ENCODE results near the gene RAD51D.

RAD51D gene

DNA sequence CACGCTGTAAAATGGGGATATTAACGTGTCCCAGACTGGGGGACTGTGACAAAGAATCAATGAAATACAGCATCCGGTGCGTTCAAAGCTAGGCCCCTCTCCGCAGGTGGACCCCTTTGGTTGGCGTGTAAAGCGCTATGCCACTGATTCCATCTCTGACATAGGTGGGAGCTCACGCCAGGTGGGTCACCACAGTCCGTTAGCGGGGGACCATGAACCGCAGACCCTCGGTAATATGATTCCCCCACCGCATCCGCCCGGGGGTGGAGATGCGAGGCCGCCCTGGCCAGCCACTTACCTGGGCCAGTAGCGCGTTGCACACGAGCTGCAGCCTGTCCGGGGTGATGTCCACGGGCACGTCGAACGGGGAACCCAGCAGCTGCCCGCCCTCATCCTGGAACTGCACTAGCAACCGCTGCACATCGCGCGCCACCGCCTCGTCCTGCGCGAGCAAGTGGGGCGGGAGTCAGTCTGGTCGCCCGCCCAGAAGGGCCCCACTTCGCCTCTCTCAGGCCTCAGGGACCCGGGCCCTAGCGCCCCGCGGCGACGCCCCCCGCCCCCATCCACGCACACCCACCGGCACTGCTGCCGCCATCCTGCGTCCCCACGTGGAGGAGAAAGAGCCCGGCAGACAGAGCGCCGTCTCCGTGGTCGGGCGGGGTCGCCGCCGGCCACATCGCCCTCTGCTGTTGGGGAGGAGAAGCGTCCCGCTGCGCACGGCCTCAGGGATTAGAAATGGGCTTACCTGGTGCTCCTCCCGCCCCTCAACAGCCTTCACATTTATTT lies 22.2 kb upstream of the RAD51D start, which contains the start of gene NLE1 (continued):
- TF ChIP-seq, protein P1, sequence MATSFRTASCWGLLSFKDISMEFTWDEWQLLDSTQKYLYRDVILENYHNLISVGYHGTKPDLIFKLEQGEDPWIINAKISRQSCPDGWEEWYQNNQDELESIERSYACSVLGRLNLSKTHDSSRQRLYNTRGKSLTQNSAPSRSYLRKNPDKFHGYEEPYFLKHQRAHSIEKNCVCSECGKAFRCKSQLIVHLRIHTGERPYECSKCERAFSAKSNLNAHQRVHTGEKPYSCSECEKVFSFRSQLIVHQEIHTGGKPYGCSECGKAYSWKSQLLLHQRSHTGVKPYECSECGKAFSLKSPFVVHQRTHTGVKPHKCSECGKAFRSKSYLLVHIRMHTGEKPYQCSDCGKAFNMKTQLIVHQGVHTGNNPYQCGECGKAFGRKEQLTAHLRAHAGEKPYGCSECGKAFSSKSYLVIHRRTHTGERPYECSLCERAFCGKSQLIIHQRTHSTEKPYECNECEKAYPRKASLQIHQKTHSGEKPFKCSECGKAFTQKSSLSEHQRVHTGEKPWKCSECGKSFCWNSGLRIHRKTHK (tag by site-specific recombination; IDR thresholded peaks at IDR 0.05): no peak
- TF ChIP-seq KLF9 (tag by site-specific recombination; IDR thresholded peaks at IDR 0.05; ENCODE audit: low read depth): peak; percentile 99
- no peak for TF ChIP-seq ZNF521 (tag by site-specific recombination; IDR thresholded peaks at IDR 0.05)
- TF ChIP-seq, protein P2, sequence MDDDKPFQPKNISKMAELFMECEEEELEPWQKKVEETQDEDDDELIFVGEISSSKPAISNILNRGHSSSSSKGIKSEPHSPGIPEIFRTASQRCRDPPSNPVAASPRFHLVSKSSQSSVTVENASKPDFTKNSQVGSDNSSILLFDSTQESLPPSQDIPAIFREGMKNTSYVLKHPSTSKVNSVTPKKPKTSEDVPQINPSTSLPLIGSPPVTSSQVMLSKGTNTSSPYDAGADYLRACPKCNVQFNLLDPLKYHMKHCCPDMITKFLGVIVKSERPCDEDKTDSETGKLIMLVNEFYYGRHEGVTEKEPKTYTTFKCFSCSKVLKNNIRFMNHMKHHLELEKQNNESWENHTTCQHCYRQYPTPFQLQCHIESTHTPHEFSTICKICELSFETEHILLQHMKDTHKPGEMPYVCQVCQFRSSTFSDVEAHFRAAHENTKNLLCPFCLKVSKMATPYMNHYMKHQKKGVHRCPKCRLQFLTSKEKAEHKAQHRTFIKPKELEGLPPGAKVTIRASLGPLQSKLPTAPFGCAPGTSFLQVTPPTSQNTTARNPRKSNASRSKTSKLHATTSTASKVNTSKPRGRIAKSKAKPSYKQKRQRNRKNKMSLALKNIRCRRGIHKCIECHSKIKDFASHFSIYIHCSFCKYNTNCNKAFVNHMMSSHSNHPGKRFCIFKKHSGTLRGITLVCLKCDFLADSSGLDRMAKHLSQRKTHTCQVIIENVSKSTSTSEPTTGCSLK (tag by site-specific recombination; IDR thresholded peaks at IDR 0.05): no peak
- peak; percentile 80 for TF ChIP-seq KLF10 (tag by site-specific recombination; IDR thresholded peaks at IDR 0.05)
- TF ChIP-seq REPIN1 (tag by site-specific recombination; IDR thresholded peaks at IDR 0.05; ENCODE audit: low read depth): peak; percentile 30; the same call in 1 of the 2 replicates
- no peak for TF ChIP-seq ZNF658 (tag by site-specific recombination; IDR thresholded peaks at IDR 0.05)
- peak; percentile 95 for TF ChIP-seq YY2 (tag by site-specific recombination; IDR thresholded peaks at IDR 0.05)
- peak; percentile 61; the same call in 1 of the 2 replicates for TF ChIP-seq ZFP69B (tag by site-specific recombination; IDR thresholded peaks at IDR 0.05)
- TF ChIP-seq ZNF664 (tag by site-specific recombination; IDR thresholded peaks at IDR 0.05): no peak
- TF ChIP-seq ZBTB1 (tag by site-specific recombination; IDR thresholded peaks at IDR 0.05): 0 out of 2 replicates have a peak, but pooled peaks have one; percentile 11
- TF ChIP-seq, protein P3, sequence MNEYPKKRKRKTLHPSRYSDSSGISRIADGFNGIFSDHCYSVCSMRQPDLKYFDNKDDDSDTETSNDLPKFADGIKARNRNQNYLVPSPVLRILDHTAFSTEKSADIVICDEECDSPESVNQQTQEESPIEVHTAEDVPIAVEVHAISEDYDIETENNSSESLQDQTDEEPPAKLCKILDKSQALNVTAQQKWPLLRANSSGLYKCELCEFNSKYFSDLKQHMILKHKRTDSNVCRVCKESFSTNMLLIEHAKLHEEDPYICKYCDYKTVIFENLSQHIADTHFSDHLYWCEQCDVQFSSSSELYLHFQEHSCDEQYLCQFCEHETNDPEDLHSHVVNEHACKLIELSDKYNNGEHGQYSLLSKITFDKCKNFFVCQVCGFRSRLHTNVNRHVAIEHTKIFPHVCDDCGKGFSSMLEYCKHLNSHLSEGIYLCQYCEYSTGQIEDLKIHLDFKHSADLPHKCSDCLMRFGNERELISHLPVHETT (tag by site-specific recombination; IDR thresholded peaks at IDR 0.05): no peak
- TF ChIP-seq FEZF1 (tag by site-specific recombination; IDR thresholded peaks at IDR 0.05): no peak
- TF ChIP-seq GLIS1 (tag by site-specific recombination; IDR thresholded peaks at IDR 0.05): no peak
- no peak for TF ChIP-seq ZNF473 (tag by site-specific recombination; IDR thresholded peaks at IDR 0.05)
- TF ChIP-seq PRDM1 (tag by site-specific recombination; IDR thresholded peaks at IDR 0.05): no peak
- no peak for TF ChIP-seq ZNF175 (tag by site-specific recombination; IDR thresholded peaks at IDR 0.05)
- 0 out of 2 replicates have a peak, but pooled peaks have one; percentile 11 for TF ChIP-seq ZNF366 (tag by site-specific recombination; conservative IDR thresholded peaks at IDR 0.05)
- TF ChIP-seq ZBTB20 (tag by site-specific recombination; IDR thresholded peaks at IDR 0.05): peak; percentile 82; the same call in 1 of the 2 replicates
- TF ChIP-seq ZNF184 (tag by site-specific recombination; IDR thresholded peaks at IDR 0.05): no peak
- TF ChIP-seq, protein P4, sequence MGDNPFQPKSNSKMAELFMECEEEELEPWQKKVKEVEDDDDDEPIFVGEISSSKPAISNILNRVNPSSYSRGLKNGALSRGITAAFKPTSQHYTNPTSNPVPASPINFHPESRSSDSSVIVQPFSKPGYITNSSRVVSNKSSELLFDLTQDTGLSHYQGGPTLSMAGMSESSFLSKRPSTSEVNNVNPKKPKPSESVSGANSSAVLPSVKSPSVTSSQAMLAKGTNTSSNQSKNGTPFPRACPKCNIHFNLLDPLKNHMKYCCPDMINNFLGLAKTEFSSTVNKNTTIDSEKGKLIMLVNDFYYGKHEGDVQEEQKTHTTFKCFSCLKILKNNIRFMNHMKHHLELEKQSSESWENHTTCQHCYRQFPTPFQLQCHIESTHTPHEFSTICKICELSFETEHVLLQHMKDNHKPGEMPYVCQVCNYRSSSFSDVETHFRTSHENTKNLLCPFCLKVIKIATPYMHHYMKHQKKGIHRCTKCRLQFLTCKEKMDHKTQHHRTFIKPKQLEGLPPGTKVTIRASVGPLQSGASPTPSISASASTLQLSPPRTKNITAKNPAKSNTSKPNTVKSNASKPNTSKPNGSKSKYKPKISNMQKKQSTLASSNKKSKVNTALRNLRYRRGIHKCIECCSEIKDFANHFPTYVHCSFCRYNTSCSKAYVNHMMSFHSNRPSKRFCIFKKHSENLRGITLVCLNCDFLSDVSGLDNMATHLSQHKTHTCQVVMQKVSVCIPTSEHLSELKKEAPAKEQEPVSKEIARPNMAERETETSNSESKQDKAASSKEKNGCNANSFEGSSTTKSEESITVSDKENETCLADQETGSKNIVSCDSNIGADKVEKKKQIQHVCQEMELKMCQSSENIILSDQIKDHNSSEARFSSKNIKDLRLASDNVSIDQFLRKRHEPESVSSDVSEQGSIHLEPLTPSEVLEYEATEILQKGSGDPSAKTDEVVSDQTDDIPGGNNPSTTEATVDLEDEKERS (tag by site-specific recombination; IDR thresholded peaks at IDR 0.05): no peak
- no peak for TF ChIP-seq ZNF248 (tag by site-specific recombination; IDR thresholded peaks at IDR 0.05)
- TF ChIP-seq WT1 (tag by site-specific recombination; IDR thresholded peaks at IDR 0.05): no peak; the same call in 1 of the 2 replicates
- TF ChIP-seq ZNF670 (tag by site-specific recombination; IDR thresholded peaks at IDR 0.05; ENCODE audit: low read depth): no peak
- no peak for TF ChIP-seq ZNF837 (tag by site-specific recombination; IDR thresholded peaks at IDR 0.05)
- no peak for TF ChIP-seq ZNF747 (tag by site-specific recombination; IDR thresholded peaks at IDR 0.05)
- TF ChIP-seq ZNF404 (tag by site-specific recombination; IDR thresholded peaks at IDR 0.05): no peak
- TF ChIP-seq ZNF140 (tag by site-specific recombination; IDR thresholded peaks at IDR 0.05): no peak
- TF ChIP-seq ZNF791 (tag by site-specific recombination; IDR thresholded peaks at IDR 0.05): no peak
- peak; percentile 49 for TF ChIP-seq ZNF629 (tag by site-specific recombination; IDR thresholded peaks at IDR 0.05)
- TF ChIP-seq ZNF157 (tag by site-specific recombination; IDR thresholded peaks at IDR 0.05): no peak
- TF ChIP-seq, protein P5, sequence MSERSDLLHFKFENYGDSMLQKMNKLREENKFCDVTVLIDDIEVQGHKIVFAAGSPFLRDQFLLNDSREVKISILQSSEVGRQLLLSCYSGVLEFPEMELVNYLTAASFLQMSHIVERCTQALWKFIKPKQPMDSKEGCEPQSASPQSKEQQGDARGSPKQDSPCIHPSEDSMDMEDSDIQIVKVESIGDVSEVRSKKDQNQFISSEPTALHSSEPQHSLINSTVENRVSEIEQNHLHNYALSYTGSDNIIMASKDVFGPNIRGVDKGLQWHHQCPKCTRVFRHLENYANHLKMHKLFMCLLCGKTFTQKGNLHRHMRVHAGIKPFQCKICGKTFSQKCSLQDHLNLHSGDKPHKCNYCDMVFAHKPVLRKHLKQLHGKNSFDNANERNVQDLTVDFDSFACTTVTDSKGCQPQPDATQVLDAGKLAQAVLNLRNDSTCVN (tag by site-specific recombination; optimal IDR thresholded peaks at IDR 0.05): peak; percentile 87
